ENCODE measurements around the gene CPSF3.

CPSF3 gene

DNA sequence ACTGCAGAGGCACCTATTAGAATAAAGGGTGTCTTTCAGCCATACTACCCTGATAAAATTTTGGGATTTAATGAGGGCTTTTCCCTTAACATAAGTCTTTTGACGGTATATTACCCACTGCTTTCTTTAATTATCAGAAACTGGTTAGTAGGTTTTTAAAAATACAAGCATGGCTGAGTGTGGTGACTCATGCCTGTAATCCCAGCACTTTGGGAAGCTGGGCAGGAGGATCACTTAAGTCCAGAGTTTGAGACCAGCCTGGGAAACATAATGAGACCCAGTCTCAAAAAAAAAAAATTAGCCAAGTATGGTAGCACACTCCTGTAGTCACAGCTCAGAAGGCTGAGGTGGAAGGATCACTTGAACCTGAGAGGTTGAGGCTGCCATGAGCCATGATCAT is 16.1 kb downstream of the CPSF3 start:
- H3K4me3 ChIP-seq (ENCODE audit: low read depth, low read length) = no peak overlapping the region
- TF ChIP-seq, protein P1, sequence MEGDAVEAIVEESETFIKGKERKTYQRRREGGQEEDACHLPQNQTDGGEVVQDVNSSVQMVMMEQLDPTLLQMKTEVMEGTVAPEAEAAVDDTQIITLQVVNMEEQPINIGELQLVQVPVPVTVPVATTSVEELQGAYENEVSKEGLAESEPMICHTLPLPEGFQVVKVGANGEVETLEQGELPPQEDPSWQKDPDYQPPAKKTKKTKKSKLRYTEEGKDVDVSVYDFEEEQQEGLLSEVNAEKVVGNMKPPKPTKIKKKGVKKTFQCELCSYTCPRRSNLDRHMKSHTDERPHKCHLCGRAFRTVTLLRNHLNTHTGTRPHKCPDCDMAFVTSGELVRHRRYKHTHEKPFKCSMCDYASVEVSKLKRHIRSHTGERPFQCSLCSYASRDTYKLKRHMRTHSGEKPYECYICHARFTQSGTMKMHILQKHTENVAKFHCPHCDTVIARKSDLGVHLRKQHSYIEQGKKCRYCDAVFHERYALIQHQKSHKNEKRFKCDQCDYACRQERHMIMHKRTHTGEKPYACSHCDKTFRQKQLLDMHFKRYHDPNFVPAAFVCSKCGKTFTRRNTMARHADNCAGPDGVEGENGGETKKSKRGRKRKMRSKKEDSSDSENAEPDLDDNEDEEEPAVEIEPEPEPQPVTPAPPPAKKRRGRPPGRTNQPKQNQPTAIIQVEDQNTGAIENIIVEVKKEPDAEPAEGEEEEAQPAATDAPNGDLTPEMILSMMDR (IDR thresholded peaks at IDR 0.05; ENCODE audit: low read depth, low read length, missing control alignments) = no peak

DNA sequence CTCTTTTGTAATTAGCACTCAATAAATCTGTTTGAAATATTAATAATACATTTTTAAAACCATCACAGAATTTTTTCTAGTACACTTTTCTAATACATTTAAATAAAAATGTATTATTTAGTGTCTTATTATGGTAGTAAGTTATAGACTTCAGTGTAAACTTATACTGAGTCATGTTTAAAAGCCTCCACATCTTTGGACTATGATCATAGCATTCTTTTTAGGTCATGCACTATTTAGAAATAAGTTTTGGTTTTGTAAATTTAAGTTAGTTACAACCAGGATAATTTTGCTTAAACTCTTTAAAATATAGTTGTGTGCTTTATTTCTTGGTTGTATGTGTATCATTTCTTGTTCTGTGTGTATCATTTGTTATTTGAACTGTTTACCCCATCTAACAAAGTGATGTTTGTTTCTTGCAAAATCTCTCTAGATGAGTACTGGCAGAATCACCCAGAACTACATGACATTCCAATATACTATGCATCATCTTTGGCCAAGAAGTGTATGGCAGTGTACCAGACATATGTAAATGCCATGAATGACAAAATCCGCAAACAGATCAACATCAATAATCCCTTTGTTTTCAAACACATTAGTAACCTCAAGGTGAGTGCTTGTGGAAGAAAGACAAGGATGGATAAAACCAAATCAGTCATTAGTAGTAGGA is 16.7 kb downstream of the CPSF3 start:
- TF ChIP-seq, protein P1 (IDR thresholded peaks at IDR 0.05; ENCODE audit: low read depth, low read length, missing control alignments) = no peak
- no peak for DNase-seq (ENCODE audit: low read depth)

More for the DNA sequence above, 16.1 kb downstream of the CPSF3 start:
- no peak for DNase-seq (ENCODE audit: low read depth)

DNA sequence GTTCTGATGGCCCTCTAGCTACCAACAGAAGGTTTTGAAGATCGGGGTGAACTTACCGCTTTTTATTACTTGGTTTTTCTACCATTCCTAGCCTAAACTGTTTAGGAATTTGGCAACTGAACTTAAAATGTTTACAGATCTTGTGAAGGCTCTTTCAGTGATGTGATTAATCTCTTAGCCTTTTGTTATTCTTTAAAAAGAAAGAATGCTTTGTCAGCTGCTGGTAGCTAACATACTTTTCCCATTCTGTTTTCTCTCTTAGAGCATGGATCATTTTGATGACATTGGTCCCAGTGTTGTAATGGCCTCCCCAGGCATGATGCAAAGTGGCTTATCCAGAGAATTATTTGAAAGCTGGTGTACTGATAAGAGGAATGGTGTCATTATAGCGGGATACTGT is 18.1 kb downstream of the CPSF3 start:
- H3K4me3 ChIP-seq (ENCODE audit: low read depth, low read length) = no peak overlapping the region
- TF ChIP-seq, protein P1 (IDR thresholded peaks at IDR 0.05; ENCODE audit: low read depth, low read length, missing control alignments) = no peak
- no peak for DNase-seq (ENCODE audit: low read depth)

More for the DNA sequence above, 16.7 kb downstream of the CPSF3 start:
- no peak overlapping the region for H3K4me3 ChIP-seq (ENCODE audit: low read depth, low read length)

DNA sequence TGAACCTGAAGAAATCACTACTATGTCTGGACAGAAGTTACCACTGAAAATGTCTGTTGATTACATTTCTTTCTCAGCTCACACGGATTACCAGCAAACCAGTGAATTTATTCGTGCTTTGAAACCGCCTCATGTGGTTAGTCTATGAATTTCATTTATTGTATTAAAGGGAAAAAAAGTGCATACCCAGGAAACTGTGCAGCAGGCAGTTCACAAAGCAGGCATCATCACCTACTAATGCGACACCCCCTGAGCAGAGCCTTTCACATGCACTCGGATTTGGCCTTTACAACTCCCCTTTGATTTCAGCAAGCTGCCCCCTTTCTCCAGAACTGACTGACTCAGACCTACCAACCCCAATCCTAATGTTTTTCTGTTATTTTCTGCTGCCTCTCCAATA is 20.1 kb downstream of the CPSF3 start:
- DNase-seq (ENCODE audit: low read depth) = no peak
- TF ChIP-seq, protein P1 (IDR thresholded peaks at IDR 0.05; ENCODE audit: low read depth, low read length, missing control alignments) = no peak
- no peak overlapping the region for H3K4me3 ChIP-seq (ENCODE audit: low read depth, low read length)

GRCh38 chr2:9445089-9445488 is 21.6 kb downstream of the CPSF3 start:
- no peak for DNase-seq (ENCODE audit: low read depth)
- no peak overlapping the region for H3K4me3 ChIP-seq (ENCODE audit: low read depth, low read length)
- TF ChIP-seq, protein P1 (IDR thresholded peaks at IDR 0.05; ENCODE audit: low read depth, low read length, missing control alignments) = no peak

GRCh38 chr2:9451231-9451630 is 27.8 kb downstream of the CPSF3 start:
- DNase-seq (ENCODE audit: low read depth) = no peak
- TF ChIP-seq, protein P1 (IDR thresholded peaks at IDR 0.05; ENCODE audit: low read depth, low read length, missing control alignments) = no peak
- H3K4me3 ChIP-seq (ENCODE audit: low read depth, low read length) = no peak overlapping the region

DNA sequence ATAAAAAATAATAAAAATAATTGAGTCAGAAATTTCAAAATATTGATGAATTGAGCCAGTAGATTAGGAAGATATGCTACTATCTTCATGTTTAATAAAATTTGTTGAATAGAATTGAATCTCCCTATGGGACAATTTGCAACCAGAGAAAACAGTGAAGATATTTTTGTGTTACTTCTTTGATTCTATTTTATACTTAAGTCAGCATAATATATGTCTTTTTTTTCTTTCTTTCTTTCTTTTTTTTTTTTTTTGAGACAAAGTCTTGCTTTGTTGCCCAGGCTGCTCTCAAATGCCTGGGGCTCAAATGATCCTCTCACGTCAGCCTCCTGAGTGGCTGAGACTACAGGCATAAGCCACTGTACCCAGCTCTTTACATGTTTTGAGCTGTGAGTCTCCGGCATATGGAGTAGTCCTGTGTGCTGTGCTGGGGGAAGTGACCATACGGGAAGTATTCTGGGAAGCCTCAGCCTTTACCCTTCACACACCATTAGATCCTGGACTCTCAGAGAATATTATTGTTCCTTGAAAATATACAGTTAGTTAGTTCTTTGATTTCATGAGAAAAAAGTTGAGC is 37.1 kb downstream of the CPSF3 start:
- DNase-seq (ENCODE audit: low read depth) = no peak
- TF ChIP-seq, protein P1 (IDR thresholded peaks at IDR 0.05; ENCODE audit: low read depth, low read length, missing control alignments) = no peak
- no peak overlapping the region for H3K4me3 ChIP-seq (ENCODE audit: low read depth, low read length)
